ENCODE measurements around the gene CLTB.

DNA sequence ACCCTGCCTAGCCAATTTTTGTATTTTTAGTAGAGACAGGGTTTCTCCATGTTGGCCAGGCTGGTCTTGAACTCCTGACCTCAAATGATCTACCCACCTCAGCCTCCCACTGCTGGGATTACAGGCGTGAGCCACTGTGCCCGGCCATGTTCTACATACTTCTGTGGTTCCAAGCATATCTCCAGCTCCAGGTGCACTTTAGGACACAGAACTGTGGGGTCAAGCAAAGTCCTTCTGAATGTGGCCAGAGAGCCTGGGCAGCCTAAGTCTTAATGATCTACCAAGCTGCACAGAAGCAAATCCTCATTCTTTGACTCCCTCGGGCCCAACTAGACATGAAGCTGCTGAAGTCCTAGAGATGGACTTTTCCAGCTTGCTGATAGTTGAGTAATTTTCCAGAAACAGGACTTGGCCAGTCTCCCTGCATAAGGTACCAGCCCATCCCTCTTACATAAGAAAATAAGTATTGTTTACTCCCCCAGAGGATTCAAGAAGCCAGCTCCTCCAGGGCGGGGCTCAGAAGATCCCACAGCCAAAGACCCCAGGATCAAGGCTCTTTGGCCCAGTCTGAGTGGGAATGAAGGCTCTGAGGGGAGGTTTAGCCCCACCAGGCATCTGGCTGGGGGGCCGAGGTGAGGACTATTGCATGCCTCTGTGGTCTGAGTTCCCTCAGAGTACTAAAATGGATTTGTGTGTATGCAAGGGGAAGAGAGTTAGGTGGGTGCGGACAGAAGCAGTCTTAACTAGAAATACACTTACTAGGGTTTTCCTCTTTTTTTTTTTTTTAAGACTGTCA is 8.7 kb downstream of the CLTB start:
- TF ChIP-seq, protein P1, sequence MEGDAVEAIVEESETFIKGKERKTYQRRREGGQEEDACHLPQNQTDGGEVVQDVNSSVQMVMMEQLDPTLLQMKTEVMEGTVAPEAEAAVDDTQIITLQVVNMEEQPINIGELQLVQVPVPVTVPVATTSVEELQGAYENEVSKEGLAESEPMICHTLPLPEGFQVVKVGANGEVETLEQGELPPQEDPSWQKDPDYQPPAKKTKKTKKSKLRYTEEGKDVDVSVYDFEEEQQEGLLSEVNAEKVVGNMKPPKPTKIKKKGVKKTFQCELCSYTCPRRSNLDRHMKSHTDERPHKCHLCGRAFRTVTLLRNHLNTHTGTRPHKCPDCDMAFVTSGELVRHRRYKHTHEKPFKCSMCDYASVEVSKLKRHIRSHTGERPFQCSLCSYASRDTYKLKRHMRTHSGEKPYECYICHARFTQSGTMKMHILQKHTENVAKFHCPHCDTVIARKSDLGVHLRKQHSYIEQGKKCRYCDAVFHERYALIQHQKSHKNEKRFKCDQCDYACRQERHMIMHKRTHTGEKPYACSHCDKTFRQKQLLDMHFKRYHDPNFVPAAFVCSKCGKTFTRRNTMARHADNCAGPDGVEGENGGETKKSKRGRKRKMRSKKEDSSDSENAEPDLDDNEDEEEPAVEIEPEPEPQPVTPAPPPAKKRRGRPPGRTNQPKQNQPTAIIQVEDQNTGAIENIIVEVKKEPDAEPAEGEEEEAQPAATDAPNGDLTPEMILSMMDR (IDR thresholded peaks at IDR 0.05 in 4 of 5, conservative IDR thresholded peaks at IDR 0.05 in 1 of 5) = no peak
- no peak for TF ChIP-seq POLR2A (IDR thresholded peaks at IDR 0.05)

Data from gastrocnemius medialis (tissue), 4 donors.